ENCODE data around the gene AEBP1.

Gene AEBP1

DNA sequence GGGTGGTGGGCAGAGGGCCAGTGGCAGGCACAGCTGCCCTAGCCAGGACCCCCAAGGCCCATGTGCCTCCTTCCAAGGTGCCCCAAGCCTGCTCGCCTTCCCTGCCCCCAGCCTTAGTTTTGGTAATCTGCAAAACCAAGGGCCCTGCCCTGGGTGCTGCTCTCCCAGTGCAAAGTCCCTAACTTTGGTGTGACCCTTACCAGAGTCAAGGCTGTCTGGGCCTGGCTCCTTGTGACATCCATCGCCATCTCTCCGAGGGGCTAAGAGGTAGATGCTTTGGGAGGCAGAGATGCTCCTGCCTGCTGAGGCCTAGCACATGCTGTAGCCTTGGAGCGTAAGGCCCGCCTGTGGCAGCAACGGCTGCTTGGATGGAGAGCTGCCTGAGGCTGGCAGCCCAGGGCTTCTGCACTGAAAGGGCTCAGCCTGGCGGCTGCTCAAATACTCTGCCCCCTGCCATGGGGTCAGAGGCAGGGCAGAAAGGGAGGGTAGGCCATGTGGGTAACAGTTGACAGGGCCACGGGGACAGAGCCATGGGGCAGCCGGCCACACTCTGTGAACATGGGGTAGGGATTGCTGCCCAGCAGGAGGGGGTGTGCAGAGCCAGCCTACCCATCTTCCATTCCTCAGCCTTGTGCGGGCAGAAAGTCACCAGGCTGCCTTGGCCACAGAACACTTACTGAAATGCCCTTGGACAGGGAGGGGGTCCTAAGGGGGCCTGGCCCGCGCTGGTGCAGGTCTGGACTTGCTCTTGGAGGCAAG, 54.9 kb downstream of the AEBP1 start:
- no peak for DNase-seq

DNA sequence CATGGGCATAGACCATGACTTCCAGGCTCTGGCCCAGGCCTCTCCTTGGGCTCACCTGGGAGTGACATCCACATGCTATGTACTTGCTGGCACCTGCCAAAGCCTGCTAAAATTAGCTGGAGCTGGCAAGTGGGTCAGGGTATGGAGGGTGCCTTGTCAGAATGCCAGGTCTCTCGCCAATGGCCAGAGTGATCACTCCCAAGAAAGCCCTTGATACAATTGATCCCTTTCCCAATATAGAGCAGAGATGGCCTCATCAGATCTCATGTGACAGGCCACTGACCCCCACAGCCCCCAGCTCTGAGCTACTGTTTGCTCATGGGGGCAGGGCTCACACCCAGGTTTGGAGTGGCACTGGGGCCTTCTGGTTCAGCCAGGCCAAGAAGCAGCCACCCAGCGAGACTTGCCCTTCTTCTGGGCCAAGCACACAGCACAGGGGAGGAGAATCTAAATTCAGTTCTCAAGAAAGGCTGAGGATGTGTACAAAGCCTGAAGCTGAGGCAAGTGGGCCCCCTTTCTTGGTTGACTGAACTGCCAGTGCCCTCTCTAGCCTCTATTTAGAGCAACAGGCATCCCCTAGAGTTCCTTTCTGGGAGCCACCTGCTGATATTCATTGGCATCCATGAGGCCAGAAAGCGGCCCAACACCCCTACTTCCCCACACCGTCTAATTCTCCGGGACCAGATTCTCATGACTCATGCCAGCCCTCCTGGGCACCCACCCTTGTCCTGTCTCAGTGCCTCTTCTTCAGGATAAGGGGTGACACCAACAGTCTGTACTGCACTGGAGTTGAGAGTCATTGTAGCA, 55.9 kb downstream of the AEBP1 start:
- no peak for DNase-seq

DNA sequence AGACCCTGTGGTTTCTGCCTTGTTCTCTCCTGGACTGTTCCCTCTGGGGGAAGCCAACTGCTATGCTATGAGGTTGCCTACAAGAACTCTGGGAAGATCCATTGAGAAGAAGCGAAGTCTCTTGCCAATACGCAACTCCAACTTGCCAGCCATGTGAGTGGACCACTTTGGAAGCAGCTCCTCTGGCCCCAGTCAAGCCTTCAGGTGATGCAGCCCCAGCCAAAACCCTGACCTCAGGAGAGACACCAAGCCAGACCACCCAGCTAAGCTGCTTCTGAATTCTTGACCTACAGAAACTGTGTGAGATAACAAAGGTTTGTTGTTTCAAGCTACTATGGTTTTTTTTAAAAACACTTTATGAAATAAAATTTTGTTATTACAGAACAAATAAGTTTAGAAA, 57.2 kb downstream of the AEBP1 start:
- no peak for DNase-seq

DNA sequence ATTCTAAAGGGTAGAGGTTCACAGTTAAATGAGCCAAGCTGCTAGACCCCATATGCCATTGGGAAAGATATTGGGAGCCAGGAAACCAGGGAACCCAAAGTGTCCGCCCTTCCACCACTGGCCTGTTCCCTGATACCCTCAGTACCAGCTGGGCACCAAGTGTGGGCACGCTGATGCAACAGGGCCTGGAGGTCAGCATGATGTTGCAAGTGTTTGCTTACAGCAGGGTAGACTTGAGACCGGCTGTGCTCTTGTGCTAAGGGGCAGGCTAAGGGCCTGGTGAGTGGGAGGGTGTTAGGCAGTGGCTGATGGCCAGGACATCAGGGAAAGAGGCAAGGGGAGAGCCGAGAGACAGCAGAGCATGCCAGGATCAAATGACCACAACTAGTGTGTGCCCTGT, 58.0 kb downstream of the AEBP1 start:
- no peak for DNase-seq

DNA sequence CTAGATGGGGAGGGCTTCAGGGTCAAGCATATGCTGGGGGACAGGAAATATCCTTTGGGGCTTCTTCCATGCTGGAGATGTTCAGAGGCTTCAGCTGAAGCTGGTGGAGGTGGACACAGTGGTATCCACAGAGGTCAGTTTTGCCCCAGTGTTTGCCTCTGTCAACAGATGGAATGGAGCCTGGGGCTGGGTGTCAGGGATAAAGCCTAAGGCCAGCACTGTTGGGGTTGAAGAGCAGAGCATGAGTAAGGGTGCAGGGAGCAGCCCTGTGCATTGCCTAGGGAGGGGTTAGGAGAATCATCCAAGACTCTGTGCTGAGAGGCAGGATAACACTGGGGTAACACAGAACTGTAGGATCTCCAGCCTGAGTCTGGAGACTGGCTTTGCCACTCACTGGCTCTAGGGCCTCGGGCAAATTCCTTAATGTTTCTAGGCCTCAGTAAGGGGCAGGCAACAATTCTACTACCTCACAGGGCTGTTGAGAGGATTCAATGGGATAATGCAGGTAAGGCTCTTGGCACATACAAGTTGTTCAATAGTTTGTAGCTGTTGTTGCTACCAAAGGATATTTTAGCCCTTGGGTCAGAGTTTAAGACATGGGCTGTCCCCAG, 58.7 kb downstream of the AEBP1 start:
- no peak for DNase-seq

DNA sequence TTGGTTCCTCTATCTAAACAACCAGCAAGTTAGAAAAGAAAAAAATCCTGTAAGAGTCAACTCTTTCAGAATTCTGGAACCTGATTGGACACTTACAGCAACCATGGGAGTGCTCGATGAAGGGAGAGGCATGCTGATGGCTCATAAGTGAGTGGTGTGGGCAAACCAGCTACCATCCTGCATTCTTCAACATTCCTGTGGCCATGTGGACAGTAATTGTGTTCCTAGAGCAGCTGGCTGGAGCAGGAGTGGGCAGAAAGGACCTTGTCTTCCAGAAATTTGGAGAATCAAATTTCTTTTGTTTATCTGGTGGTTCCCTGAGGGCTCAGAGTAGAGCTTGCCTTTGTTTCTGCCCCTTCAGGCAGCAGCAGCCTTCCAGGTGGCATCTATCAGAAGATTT, 59.4 kb downstream of the AEBP1 start:
- DNase-seq = no peak

All from NCI-H510A treated with DMSO at 0.1 percent for 48 hours (cell line).